Endothelial cell of umbilical vein (primary cell): ENCODE data around the gene CDC42.

Experiments used
- CTCF ChIP-seq, 2 donors: IDR thresholded peaks; 1 replicate in 1 of 2; 2 replicates in 1 of 2; pipeline ENCODE4 v1.5.1; 2011; ENCODE audit warnings: low read length in 2 of 2, mild to moderate bottlenecking in 2 of 2, moderate library complexity in 2 of 2, control low read depth in 1 of 2, inconsistent platforms in 1 of 2, low read depth in 1 of 2; ENCODE audit not compliant: insufficient read depth in 1 of 2; ENCODE audit errors: extremely low read depth in 1 of 2
- EZH2 ChIP-seq: IDR thresholded peaks from 2 replicates; pipeline ENCODE4 v1.6.1; 2012; ENCODE audit warnings: borderline replicate concordance, low read depth, mild to moderate bottlenecking, moderate library complexity, low read length, inconsistent platforms; ENCODE audit not compliant: severe bottlenecking
- JUN ChIP-seq: IDR thresholded peaks from 2 replicates; pipeline ENCODE4 v1.6.1; 2011; ENCODE audit warnings: borderline replicate concordance, low read depth; ENCODE audit not compliant: insufficient read length, insufficient read depth
- POLR2A ChIP-seq: IDR thresholded peaks from 2 replicates; pipeline ENCODE4 v1.6.1; 2012; ENCODE audit warnings: low read depth, mild to moderate bottlenecking, control low read depth, low read length
- POLR2AphosphoS5 ChIP-seq: IDR thresholded peaks from 2 replicates; pipeline ENCODE4 v1.6.1; 2012; ENCODE audit warnings: low read depth, mild to moderate bottlenecking, control low read depth, low read length, moderate library complexity; ENCODE audit not compliant: insufficient read depth

GRCh38 chr1:22111620-22112019 lies 59.1 kb downstream of the CDC42 start:
- TF ChIP-seq POLR2A (no peak), CTCF (IDR thresholded peaks at IDR 0.05; ENCODE audit: extremely low read depth in 1 of 2, insufficient read depth in 1 of 2, low read depth in 1 of 2, low read length in 2 of 2) (no peak), JUN (no peak), POLR2AphosphoS5 (no peak), EZH2 (no peak)
